Ishikawa (cell line): Measurements from ENCODE around the gene FHIT.

Source experiments
- CEBPB ChIP-seq: IDR thresholded peaks from 2 replicates; pipeline ENCODE4 v1.6.1; 2012
- CREB1 ChIP-seq: IDR thresholded peaks from 2 replicates; pipeline ENCODE4 v1.6.1; 2012; ENCODE audit warnings: low read depth
- EGR1 ChIP-seq: IDR thresholded peaks from 2 replicates; pipeline ENCODE4 v1.6.1; 2012
- EP300 ChIP-seq: IDR thresholded peaks from 2 replicates; pipeline ENCODE4 v1.6.1; 2012; ENCODE audit warnings: borderline replicate concordance
- FOXM1 ChIP-seq: IDR thresholded peaks from 2 replicates; pipeline ENCODE4 v1.6.1; 2012; ENCODE audit warnings: low read depth, borderline replicate concordance
- NFIC ChIP-seq: IDR thresholded peaks from 2 replicates; pipeline ENCODE4 v1.6.1; 2012
- RAD21 ChIP-seq: IDR thresholded peaks from 2 replicates; pipeline ENCODE4 v1.6.1; 2012; ENCODE audit warnings: low read depth
- TAF1 ChIP-seq: IDR thresholded peaks from 2 replicates; pipeline ENCODE4 v1.6.1; 2012; ENCODE audit warnings: low read depth, mild to moderate bottlenecking
- TEAD4 ChIP-seq: IDR thresholded peaks from 2 replicates; pipeline ENCODE4 v1.6.1; 2012
- USF1 ChIP-seq: IDR thresholded peaks from 2 replicates; pipeline ENCODE4 v1.6.1; 2012
- YY1 ChIP-seq: IDR thresholded peaks from 2 replicates; pipeline ENCODE4 v1.6.1; 2012; ENCODE audit warnings: low read depth
- TF ChIP-seq, protein P1 (sequence below): IDR thresholded peaks from 2 replicates; pipeline ENCODE4 v1.6.1; 2012
- TF ChIP-seq, protein P2 (sequence below): IDR thresholded peaks from 2 replicates; pipeline ENCODE4 v1.6.1; 2012; ENCODE audit warnings: low read depth, mild to moderate bottlenecking

GRCh38 chr3:60989626-60990441 lies 261.4 kb downstream of the FHIT start:
- TF ChIP-seq TAF1, result no peak
- TF ChIP-seq NFIC, result no peak
- TF ChIP-seq CEBPB, result no peak
- TF ChIP-seq EP300, result no peak
- TF ChIP-seq RAD21, result no peak
- no peak for TF ChIP-seq YY1
- no peak for TF ChIP-seq FOXM1
- no peak for TF ChIP-seq USF1
- TF ChIP-seq TEAD4, result no peak
- TF ChIP-seq, protein P1, sequence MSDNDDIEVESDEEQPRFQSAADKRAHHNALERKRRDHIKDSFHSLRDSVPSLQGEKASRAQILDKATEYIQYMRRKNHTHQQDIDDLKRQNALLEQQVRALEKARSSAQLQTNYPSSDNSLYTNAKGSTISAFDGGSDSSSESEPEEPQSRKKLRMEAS, result no peak
- TF ChIP-seq, protein P2, sequence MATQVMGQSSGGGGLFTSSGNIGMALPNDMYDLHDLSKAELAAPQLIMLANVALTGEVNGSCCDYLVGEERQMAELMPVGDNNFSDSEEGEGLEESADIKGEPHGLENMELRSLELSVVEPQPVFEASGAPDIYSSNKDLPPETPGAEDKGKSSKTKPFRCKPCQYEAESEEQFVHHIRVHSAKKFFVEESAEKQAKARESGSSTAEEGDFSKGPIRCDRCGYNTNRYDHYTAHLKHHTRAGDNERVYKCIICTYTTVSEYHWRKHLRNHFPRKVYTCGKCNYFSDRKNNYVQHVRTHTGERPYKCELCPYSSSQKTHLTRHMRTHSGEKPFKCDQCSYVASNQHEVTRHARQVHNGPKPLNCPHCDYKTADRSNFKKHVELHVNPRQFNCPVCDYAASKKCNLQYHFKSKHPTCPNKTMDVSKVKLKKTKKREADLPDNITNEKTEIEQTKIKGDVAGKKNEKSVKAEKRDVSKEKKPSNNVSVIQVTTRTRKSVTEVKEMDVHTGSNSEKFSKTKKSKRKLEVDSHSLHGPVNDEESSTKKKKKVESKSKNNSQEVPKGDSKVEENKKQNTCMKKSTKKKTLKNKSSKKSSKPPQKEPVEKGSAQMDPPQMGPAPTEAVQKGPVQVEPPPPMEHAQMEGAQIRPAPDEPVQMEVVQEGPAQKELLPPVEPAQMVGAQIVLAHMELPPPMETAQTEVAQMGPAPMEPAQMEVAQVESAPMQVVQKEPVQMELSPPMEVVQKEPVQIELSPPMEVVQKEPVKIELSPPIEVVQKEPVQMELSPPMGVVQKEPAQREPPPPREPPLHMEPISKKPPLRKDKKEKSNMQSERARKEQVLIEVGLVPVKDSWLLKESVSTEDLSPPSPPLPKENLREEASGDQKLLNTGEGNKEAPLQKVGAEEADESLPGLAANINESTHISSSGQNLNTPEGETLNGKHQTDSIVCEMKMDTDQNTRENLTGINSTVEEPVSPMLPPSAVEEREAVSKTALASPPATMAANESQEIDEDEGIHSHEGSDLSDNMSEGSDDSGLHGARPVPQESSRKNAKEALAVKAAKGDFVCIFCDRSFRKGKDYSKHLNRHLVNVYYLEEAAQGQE, result no peak
- no peak for TF ChIP-seq EGR1
- no peak for TF ChIP-seq CREB1
